BLaER1 treated with 17β-estradiol and CSF1 and Interleukin-3, amounts not matched to agents 10 nM and 100 nM (cell line): ENCODE results near the gene CCL17.
"Not testable (repeated sequence)": the region's sequence is repeated elsewhere in the genome, so short reads cannot be mapped to it uniquely, and the experiment has no call there.

ENCODE experiments used
- H3K27ac ChIP-seq, 11 experiments: shearing (Covaris generic); formaldehyde crosslinking; 2 replicates each; pipeline ENCODE4 v1.8.1; 2022
- H3K27me3 ChIP-seq, 11 experiments: shearing (Covaris generic); formaldehyde crosslinking; 2 replicates each; pipeline ENCODE4 v1.8.1; 2022
- H3K36me3 ChIP-seq, 11 experiments: shearing (Covaris generic); formaldehyde crosslinking; 2 replicates each; pipeline ENCODE4 v1.8.1; 2022
- H3K4me1 ChIP-seq, 10 experiments: shearing (Covaris generic); formaldehyde crosslinking; 2 replicates each; pipeline ENCODE4 v1.8.1; 2022
- H3K4me2 ChIP-seq, 11 experiments: shearing (Covaris generic); formaldehyde crosslinking; 2 replicates each; pipeline ENCODE4 v1.8.1; 2022
- H3K4me3 ChIP-seq, 10 experiments: shearing (Covaris generic); formaldehyde crosslinking; 2 replicates each; pipeline ENCODE4 v1.8.1; 2022
- H3K9ac ChIP-seq, 11 experiments: shearing (Covaris generic); formaldehyde crosslinking; 2 replicates each; pipeline ENCODE4 v1.8.1; 2022
- H3K9me3 ChIP-seq, 11 experiments: shearing (Covaris generic); formaldehyde crosslinking; replicated peaks in 1 of 11; 2 replicates each; pipeline ENCODE4 v1.8.1; 2022
- H4K20me1 ChIP-seq, 11 experiments: shearing (Covaris generic); formaldehyde crosslinking; 2 replicates each; pipeline ENCODE4 v1.8.1; 2022
- Cebpa-rat ChIP-seq, 11 experiments: shearing (Covaris generic); IDR thresholded peaks; 2 replicates each; pipeline ENCODE4 v1.8.1; 2022

CCL17 gene

GRCh38 chr16:57364143-57364542 lies 40.4 kb upstream of the CCL17 start:
- no peak overlapping the region for H3K9ac ChIP-seq
- no peaks in the 10 kb centered on the region for H3K27me3 ChIP-seq
- no peak for TF ChIP-seq Cebpa-rat (IDR thresholded peaks at IDR 0.05)
- H3K9me3 ChIP-seq, result no peaks in the 10 kb centered on the region
- no peak overlapping the region for H3K4me3 ChIP-seq
- H3K36me3 ChIP-seq, result no peaks in the 10 kb centered on the region
- no peak overlapping the region for H3K4me2 ChIP-seq
- H3K4me1 ChIP-seq, result peaks cover 0 to 12% (median 0%) of the 10 kb centered on the region in 10 experiments; a peak in 6 of 20 replicates
- no peaks in the 10 kb centered on the region for H4K20me1 ChIP-seq
- no peak overlapping the region for H3K27ac ChIP-seq

- Histone ChIP-seq H3K4me1 (peaks cover 0 to 12% (median 0%) of the 10 kb centered on the region in 10 experiments; a peak in 6 of 20 replicates), H4K20me1 (no peaks in the 10 kb centered on the region), H3K27me3 (no peaks in the 10 kb centered on the region), H3K36me3 (no peaks in the 10 kb centered on the region), H3K4me3 (no peak overlapping the region), H3K9ac (no peak overlapping the region), H3K4me2 (peak overlapping the region in 3 of 11 experiments; percentile 31 to 53 (median 41); a peak in 6 of 22 replicates), H3K27ac (no peak overlapping the region), H3K9me3 (no peaks in the 10 kb centered on the region)
- no peak for TF ChIP-seq Cebpa-rat (IDR thresholded peaks at IDR 0.05)
Observed at GRCh38 chr16:57366544-57367040, 38.0 kb upstream of the CCL17 start.

- no peak overlapping the region for H3K27ac ChIP-seq
- H3K4me1 ChIP-seq, result peaks cover 0 to 12% (median under 1%) of the 10 kb centered on the region in 10 experiments; a peak in 8 of 20 replicates
- H3K4me3 ChIP-seq, result no peak overlapping the region
- no peaks in the 10 kb centered on the region for H3K36me3 ChIP-seq
- H3K27me3 ChIP-seq, result no peaks in the 10 kb centered on the region
- H4K20me1 ChIP-seq, result no peaks in the 10 kb centered on the region
- no peaks in the 10 kb centered on the region for H3K9me3 ChIP-seq
- no peak for TF ChIP-seq Cebpa-rat (IDR thresholded peaks at IDR 0.05)
- no peak overlapping the region for H3K4me2 ChIP-seq
- H3K9ac ChIP-seq, result no peak overlapping the region
Observed at GRCh38 chr16:57367116-57367752, 37.3 kb upstream of the CCL17 start.

- Histone ChIP-seq H3K9me3 (no peaks in the 10 kb centered on the region), H4K20me1 (no peaks in the 10 kb centered on the region; a peak in 1 of 22 replicates), H3K4me3 (no peak overlapping the region), H3K27me3 (no peaks in the 10 kb centered on the region), H3K4me1 (peaks cover 0 to 10% (median 4%) of the 10 kb centered on the region in 10 experiments; a peak in 10 of 20 replicates), H3K36me3 (no peaks in the 10 kb centered on the region), H3K27ac (no peak overlapping the region), H3K9ac (no peak overlapping the region), H3K4me2 (no peak overlapping the region)
- TF ChIP-seq Cebpa-rat (IDR thresholded peaks at IDR 0.05), result no peak
Observed at GRCh38 chr16:57371494-57372371, 32.8 kb upstream of the CCL17 start.

- TF ChIP-seq Cebpa-rat (IDR thresholded peaks at IDR 0.05), result no peak
- Histone ChIP-seq H3K27ac (no peak within 1 kb of the TSS), H3K27me3 (no peaks in the 10 kb centered on the region), H3K36me3 (no peaks in the 10 kb centered on the region), H3K4me3 (no peak within 1 kb of the TSS), H3K4me2 (peak within 1 kb of the TSS in 4 of 11 experiments; percentile 12 to 27 (median 16); a peak in 5 of 22 replicates), H3K9me3 (no peaks in the 10 kb centered on the region), H4K20me1 (no peaks in the 10 kb centered on the region; a peak in 1 of 22 replicates), H3K9ac (no peak within 1 kb of the TSS), H3K4me1 (peaks cover 2 to 15% (median 9%) of the 10 kb centered on the region in 10 experiments; a peak in 18 of 20 replicates)
Observed at GRCh38 chr16:57372372-57373116, 32.0 kb upstream of the CCL17 start, which contains the start of gene CX3CL1. CX3CL1 (plus strand) TSS chr16:57372490; CDS start chr16:57372569, 79 bp downstream.

GRCh38 chr16:57373117-57373947 lies 31.2 kb upstream of the CCL17 start:
- no peak for TF ChIP-seq Cebpa-rat (IDR thresholded peaks at IDR 0.05)
- H3K27ac ChIP-seq, result no peak overlapping the region
- H3K9me3 ChIP-seq, result no peaks in the 10 kb centered on the region
- no peaks in the 10 kb centered on the region for H3K36me3 ChIP-seq
- H3K4me2 ChIP-seq, result peak overlapping the region in 2 of 11 experiments; percentile 18 to 27; a peak in 2 of 22 replicates
- no peak overlapping the region for H3K9ac ChIP-seq
- no peak overlapping the region for H3K4me3 ChIP-seq
- no peaks in the 10 kb centered on the region; a peak in 1 of 22 replicates for H4K20me1 ChIP-seq
- H3K27me3 ChIP-seq, result no peaks in the 10 kb centered on the region
- H3K4me1 ChIP-seq, result peaks cover 10 to 23% (median 16%) of the 10 kb centered on the region in 10 experiments

GRCh38 chr16:57374067-57374534 lies 30.5 kb upstream of the CCL17 start:
- Histone ChIP-seq H3K4me3 (no peak overlapping the region), H3K4me2 (no peak overlapping the region), H3K9me3 (no peaks in the 10 kb centered on the region), H3K9ac (no peak overlapping the region), H3K36me3 (no peaks in the 10 kb centered on the region), H3K27ac (no peak overlapping the region), H3K27me3 (no peaks in the 10 kb centered on the region), H3K4me1 (peaks cover 10 to 26% (median 19%) of the 10 kb centered on the region in 10 experiments), H4K20me1 (no peaks in the 10 kb centered on the region; a peak in 1 of 22 replicates)
- TF ChIP-seq Cebpa-rat (IDR thresholded peaks at IDR 0.05), result no peak

- not testable (repeated sequence) for H3K27me3 ChIP-seq, H3K36me3 ChIP-seq, H3K9me3 ChIP-seq, H3K9ac ChIP-seq, H3K4me3 ChIP-seq, H3K27ac ChIP-seq, H3K4me2 ChIP-seq, H4K20me1 ChIP-seq
- H3K4me1 ChIP-seq, result peaks cover 10 to 26% (median 19%) of the 10 kb centered on the region in 10 experiments
Observed at GRCh38 chr16:57374925-57375465, 29.6 kb upstream of the CCL17 start.
